Activated CD4-positive, alpha-beta T cell treated with anti-CD3 and anti-CD28 coated beads, Interleukin-2, Interleukin-4, amounts not matched to agents 100 ng/mL and 50 ng/mL, durations not matched to agents 16 hours and 8 hours (primary cell): ENCODE measurements around the gene DDHD1.
A peak's percentile ranks its signal among the peaks of the same experiment; 100 is the strongest.
"Not testable (repeated sequence)": the region's sequence is repeated elsewhere in the genome, so short reads cannot be mapped to it uniquely, and the experiment has no call there.

Experiments used
- DNase-seq: peaks from one replicate; pipeline ENCODE4 v3.0.0-alpha.2; 2020; ENCODE audit warnings: low spot score

DDHD1 gene

GRCh38 chr14:53108292-53109104 is 44.6 kb downstream of the DDHD1 start:
- DNase-seq: peak; percentile 19

GRCh38 chr14:53106768-53107167 is 46.4 kb downstream of the DDHD1 start:
- no peak for DNase-seq

GRCh38 chr14:53103636-53104340 is 49.3 kb downstream of the DDHD1 start:
- DNase-seq: no peak

- DNase-seq: peak; percentile 44
These were observed 59.9 kb downstream of the DDHD1 start for GRCh38 chr14:53093206-53093605.

- no peak for DNase-seq
These were observed 62.3 kb downstream of the DDHD1 start for GRCh38 chr14:53090853-53091252.

GRCh38 chr14:53084954-53085353 is 68.2 kb downstream of the DDHD1 start:
- not testable (repeated sequence) for DNase-seq

GRCh38 chr14:53064475-53064874 is 88.6 kb downstream of the DDHD1 start:
- no peak for DNase-seq

GRCh38 chr14:53062856-53063255 is 90.3 kb downstream of the DDHD1 start:
- no peak for DNase-seq

- DNase-seq: peak; percentile 2
These were observed 93.1 kb downstream of the DDHD1 start for GRCh38 chr14:53060046-53060445.

- peak; percentile 50 for DNase-seq
These were observed 98.1 kb downstream of the DDHD1 start for GRCh38 chr14:53055003-53055402.

GRCh38 chr14:53054457-53054856 is 98.7 kb downstream of the DDHD1 start:
- DNase-seq: no peak

- DNase-seq: no peak
These were observed 104.5 kb downstream of the DDHD1 start for GRCh38 chr14:53048631-53049030.

GRCh38 chr14:53047307-53048069 is 105.6 kb downstream of the DDHD1 start:
- DNase-seq: no peak

GRCh38 chr14:53044486-53044885 is 108.6 kb downstream of the DDHD1 start:
- no peak for DNase-seq

GRCh38 chr14:53043027-53043581 is 110.0 kb downstream of the DDHD1 start:
- DNase-seq: no peak

- DNase-seq: no peak
These were observed 110.6 kb downstream of the DDHD1 start for GRCh38 chr14:53042480-53042879.

GRCh38 chr14:53041067-53041466 is 112.1 kb downstream of the DDHD1 start:
- no peak for DNase-seq

GRCh38 chr14:53038629-53039028 is 114.5 kb downstream of the DDHD1 start:
- no peak for DNase-seq

GRCh38 chr14:53037016-53037415 is 116.1 kb downstream of the DDHD1 start:
- DNase-seq: no peak

GRCh38 chr14:53035336-53036210 is 117.5 kb downstream of the DDHD1 start:
- DNase-seq: no peak

GRCh38 chr14:53034688-53035230 is 118.4 kb downstream of the DDHD1 start:
- DNase-seq: no peak
